IPS-11a (cell line): ENCODE data around the gene PLCH2.
A peak's percentile ranks its signal among the peaks of the same experiment; 100 is the strongest.

Experiments
- H3K4me3 ChIP-seq: one replicate; pipeline ENCODE4 v1.5.1; 2013; ENCODE audit warnings: low read depth, low read length, control low read depth

The PLCH2 gene

GRCh38 chr1:2512862-2513421 is 36.9 kb downstream of the PLCH2 start:
- H3K4me3 ChIP-seq, result no peak overlapping the region

GRCh38 chr1:2513939-2514652 is 38.0 kb downstream of the PLCH2 start:
- H3K4me3 ChIP-seq, result no peak overlapping the region

GRCh38 chr1:2514863-2515762 is 39.0 kb downstream of the PLCH2 start:
- H3K4me3 ChIP-seq, result no peak overlapping the region

- H3K4me3 ChIP-seq, result no peak overlapping the region
These were observed 39.6 kb downstream of the PLCH2 start for GRCh38 chr1:2515763-2516080.

- H3K4me3 ChIP-seq, result no peak overlapping the region
These were observed 40.0 kb downstream of the PLCH2 start for GRCh38 chr1:2516124-2516523.

GRCh38 chr1:2516946-2517345 is 40.9 kb downstream of the PLCH2 start:
- no peak overlapping the region for H3K4me3 ChIP-seq

- no peak overlapping the region for H3K4me3 ChIP-seq
These were observed 41.9 kb downstream of the PLCH2 start for GRCh38 chr1:2517966-2518365.

- H3K4me3 ChIP-seq, result no peak overlapping the region
These were observed 42.4 kb downstream of the PLCH2 start for GRCh38 chr1:2518528-2518927.

GRCh38 chr1:2519029-2519685 is 43.1 kb downstream of the PLCH2 start:
- H3K4me3 ChIP-seq, result no peak overlapping the region

GRCh38 chr1:2519729-2520128 is 43.6 kb downstream of the PLCH2 start:
- H3K4me3 ChIP-seq, result no peak overlapping the region

GRCh38 chr1:2520206-2520605 is 44.1 kb downstream of the PLCH2 start:
- H3K4me3 ChIP-seq, result no peak overlapping the region

- no peak overlapping the region for H3K4me3 ChIP-seq
These were observed 44.7 kb downstream of the PLCH2 start for GRCh38 chr1:2520806-2521205.

GRCh38 chr1:2522230-2522629 is 46.1 kb downstream of the PLCH2 start:
- H3K4me3 ChIP-seq, result no peak overlapping the region

- H3K4me3 ChIP-seq, result no peak overlapping the region
These were observed 47.3 kb downstream of the PLCH2 start for GRCh38 chr1:2523191-2523890.

GRCh38 chr1:2523891-2524609 is 48.0 kb downstream of the PLCH2 start:
- H3K4me3 ChIP-seq, result no peak overlapping the region

- peak overlapping the region; percentile 80 for H3K4me3 ChIP-seq
These were observed 49.5 kb downstream of the PLCH2 start for GRCh38 chr1:2525572-2525919.

GRCh38 chr1:2525920-2526823 is 50.1 kb downstream of the PLCH2 start, which contains the start of gene PANK4:
TSS of gene PANK4 (minus strand) at chr1:2526596. CDS start at chr1:2526587, 9 bp downstream.
- peak within 1 kb of the TSS; percentile 80 for H3K4me3 ChIP-seq

GRCh38 chr1:2526824-2527555 is 50.9 kb downstream of the PLCH2 start:
- no peak overlapping the region for H3K4me3 ChIP-seq

- no peak overlapping the region for H3K4me3 ChIP-seq
These were observed 51.4 kb downstream of the PLCH2 start for GRCh38 chr1:2527556-2527860.
